Cardiac fibroblast (primary cell): ENCODE data around the gene INSC.

Experiments
- DNase-seq, 2 donors: peaks; one replicate each; pipeline versions ENCODE4 v3.0.0 to v3.0.0-alpha.2; 2010; ENCODE audit warnings: low read depth in 2 of 2
- H3K4me3 ChIP-seq, 2 donors: replicated peaks in 1 of 2; 1 replicate in 1 of 2; 2 replicates in 1 of 2; pipeline ENCODE4 v1.5.1; 2011; ENCODE audit warnings: low read depth in 2 of 2, low read length in 2 of 2, mild to moderate bottlenecking in 2 of 2, moderate library complexity in 1 of 2
- TF ChIP-seq, protein P1 (sequence below): IDR thresholded peaks from one replicate; pipeline ENCODE4 v1.5.1; 2011; ENCODE audit warnings: low read depth, mild to moderate bottlenecking, low read length, inconsistent platforms

INSC gene

DNA sequence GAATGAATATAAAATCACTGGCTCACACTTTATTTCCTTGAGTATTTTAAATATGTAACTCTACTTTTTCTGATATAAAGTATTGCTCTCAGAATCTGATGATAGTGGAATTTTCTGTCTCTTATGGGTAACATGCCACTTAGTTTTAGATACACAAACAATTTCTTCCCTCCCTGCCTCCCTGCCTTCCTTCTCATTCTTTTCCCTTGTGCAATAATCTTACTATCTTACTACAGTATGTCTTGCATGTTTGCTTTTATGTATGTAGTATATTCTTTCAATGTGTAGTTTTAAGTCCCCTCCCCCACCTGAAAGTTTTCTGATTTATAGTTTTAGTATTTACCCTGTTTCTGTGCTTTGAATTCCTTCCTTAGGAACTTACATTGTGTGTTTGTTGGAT, 48.4 kb downstream of the INSC start:
- DNase-seq: no peak
- TF ChIP-seq, protein P1, sequence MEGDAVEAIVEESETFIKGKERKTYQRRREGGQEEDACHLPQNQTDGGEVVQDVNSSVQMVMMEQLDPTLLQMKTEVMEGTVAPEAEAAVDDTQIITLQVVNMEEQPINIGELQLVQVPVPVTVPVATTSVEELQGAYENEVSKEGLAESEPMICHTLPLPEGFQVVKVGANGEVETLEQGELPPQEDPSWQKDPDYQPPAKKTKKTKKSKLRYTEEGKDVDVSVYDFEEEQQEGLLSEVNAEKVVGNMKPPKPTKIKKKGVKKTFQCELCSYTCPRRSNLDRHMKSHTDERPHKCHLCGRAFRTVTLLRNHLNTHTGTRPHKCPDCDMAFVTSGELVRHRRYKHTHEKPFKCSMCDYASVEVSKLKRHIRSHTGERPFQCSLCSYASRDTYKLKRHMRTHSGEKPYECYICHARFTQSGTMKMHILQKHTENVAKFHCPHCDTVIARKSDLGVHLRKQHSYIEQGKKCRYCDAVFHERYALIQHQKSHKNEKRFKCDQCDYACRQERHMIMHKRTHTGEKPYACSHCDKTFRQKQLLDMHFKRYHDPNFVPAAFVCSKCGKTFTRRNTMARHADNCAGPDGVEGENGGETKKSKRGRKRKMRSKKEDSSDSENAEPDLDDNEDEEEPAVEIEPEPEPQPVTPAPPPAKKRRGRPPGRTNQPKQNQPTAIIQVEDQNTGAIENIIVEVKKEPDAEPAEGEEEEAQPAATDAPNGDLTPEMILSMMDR: no peak
- H3K4me3 ChIP-seq: no peak overlapping the region

DNA sequence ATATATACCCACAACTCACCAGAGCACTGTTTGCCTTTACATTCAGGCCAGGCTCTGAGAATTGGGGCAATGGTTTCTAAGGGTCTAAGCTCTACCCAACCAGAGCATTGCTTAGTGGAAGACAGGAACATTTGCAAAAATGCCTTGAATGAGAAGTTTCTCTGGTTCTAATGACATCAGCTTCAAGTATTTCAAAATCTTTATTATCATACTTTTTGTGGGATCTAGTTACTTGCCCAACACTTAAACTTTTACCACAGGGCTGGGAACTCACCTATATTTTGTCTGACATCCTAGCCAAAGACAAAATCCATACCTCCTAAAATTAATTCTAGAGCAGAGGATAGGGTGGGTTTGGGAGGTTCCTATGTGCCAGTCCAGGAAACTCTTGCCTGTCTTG, 51.5 kb downstream of the INSC start:
- TF ChIP-seq, protein P1: no peak
- DNase-seq: peak in 1 of 2 donors; percentile 7
- no peak overlapping the region for H3K4me3 ChIP-seq

- DNase-seq: peak in 1 of 2 donors; percentile 23
- TF ChIP-seq, protein P1: no peak
- no peak overlapping the region for H3K4me3 ChIP-seq
Observed at GRCh38 chr11:15169815-15170551, 55.3 kb downstream of the INSC start.

GRCh38 chr11:15170698-15171097, 56.0 kb downstream of the INSC start:
- TF ChIP-seq, protein P1: no peak

DNA sequence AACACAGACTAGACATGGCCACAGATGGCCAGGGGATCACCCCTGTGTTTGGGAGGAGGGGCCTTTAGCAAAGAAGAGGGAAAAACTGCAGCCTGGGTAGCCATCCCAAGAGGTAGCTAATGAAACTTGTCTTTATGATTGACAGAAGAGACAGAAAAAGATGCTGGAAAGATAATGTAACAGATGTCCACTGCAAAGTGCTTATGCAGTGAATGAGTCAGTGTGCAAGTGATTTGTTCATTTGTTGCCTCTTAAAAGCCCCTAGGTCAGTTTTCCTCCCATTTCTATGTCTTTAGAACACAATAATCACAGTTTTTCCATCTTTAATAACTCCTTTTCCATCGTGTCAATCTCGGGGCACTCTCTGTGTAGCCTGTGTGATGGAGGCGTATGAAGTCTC, 57.2 kb downstream of the INSC start:
- TF ChIP-seq, protein P1: no peak
- DNase-seq: no peak
- no peak overlapping the region for H3K4me3 ChIP-seq

More at GRCh38 chr11:15170698-15171097, 56.0 kb downstream of the INSC start:
- no peak for DNase-seq
- no peak overlapping the region for H3K4me3 ChIP-seq

DNA sequence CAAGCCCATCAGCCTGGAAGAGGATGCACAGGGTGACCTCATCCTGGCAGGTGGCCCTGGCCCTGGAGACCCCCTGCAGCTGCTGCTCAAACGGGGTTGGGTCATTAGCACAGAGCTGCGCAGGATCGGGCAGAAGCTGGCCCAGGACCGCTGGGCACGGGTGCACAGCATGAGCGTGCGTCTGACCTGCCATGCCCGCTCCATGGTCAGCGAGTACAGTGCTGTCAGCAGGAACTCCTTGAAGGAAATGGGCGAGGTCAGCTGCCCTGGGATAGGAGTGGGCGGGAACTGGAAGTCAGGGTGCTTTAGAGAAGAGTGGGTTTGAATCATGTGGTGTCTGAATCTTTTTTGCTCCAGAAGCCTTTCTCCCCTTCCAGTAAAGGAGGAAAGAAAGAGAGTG, 61.1 kb downstream of the INSC start:
- no peak for DNase-seq
- TF ChIP-seq, protein P1: no peak
- no peak overlapping the region for H3K4me3 ChIP-seq
